ENCODE results near the gene AAK1. TPM values are rescaled to one million over a fixed set of nuclear protein-coding genes. Genes with fewer than 3 reads are reported as not detected.
"Not testable (repeated sequence)": the region's sequence is repeated elsewhere in the genome, so short reads cannot be mapped to it uniquely, and the experiment has no call there.

Gene AAK1
- total RNA-seq, 2 donors from 2014 or later, result 70.7 to 77.3 TPM

- H3K27ac ChIP-seq, result no peak overlapping the region
Observed at GRCh38 chr2:69422198-69422597, 221.3 kb downstream of the AAK1 start.

GRCh38 chr2:69419111-69419510 is 224.4 kb downstream of the AAK1 start:
- H3K4me3 ChIP-seq; H3K27me3 ChIP-seq (replicated peaks; ENCODE audit: insufficient read depth); H3K36me3 ChIP-seq; DNase-seq (ENCODE audit: low spot score); intact Hi-C loops (cut with DNase I); H3K9me3 ChIP-seq; H3K4me1 ChIP-seq (replicated peaks); H3K27ac ChIP-seq: not testable (repeated sequence)
- WGBS, result 92% methylated on average over 7 of the region's 7 CpGs

More at GRCh38 chr2:69422198-69422597, 221.3 kb downstream of the AAK1 start:
- Histone ChIP-seq H3K9me3 (no peaks in the 10 kb centered on the region), H3K27me3 (replicated peaks; ENCODE audit: insufficient read depth) (no peaks in the 10 kb centered on the region), H3K4me3 (no peak overlapping the region), H3K36me3 (no peaks in the 10 kb centered on the region), H3K4me1 (replicated peaks) (no peaks in the 10 kb centered on the region)
- no peak for TF ChIP-seq POLR2AphosphoS5 (IDR thresholded peaks at IDR 0.05)
- DNase-seq (ENCODE audit: low spot score), result no peak
- intact Hi-C loops (cut with DNase I), result no loop called here

DNA sequence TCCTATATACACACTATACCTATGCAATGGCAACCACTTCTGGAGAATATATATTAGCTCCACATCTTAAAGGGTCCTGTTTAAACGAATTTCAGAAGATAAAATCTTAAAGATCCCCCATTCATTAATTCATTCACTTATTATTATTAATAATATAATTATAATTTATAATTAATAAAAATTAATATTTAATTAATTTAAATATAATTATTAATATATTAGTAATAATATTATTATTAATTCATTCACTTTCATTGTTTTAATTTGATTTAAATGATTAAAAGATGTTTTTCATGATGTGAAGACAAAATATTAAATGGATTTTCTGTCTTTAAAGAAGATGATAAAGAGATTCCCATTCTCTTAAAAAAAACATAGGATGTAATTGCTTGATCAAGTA is 227.4 kb downstream of the AAK1 start:
- intact Hi-C loops (cut with DNase I), result no loop called here
- no peak for DNase-seq (ENCODE audit: low spot score)
- H3K9me3 ChIP-seq, result no peaks in the 10 kb centered on the region
- no peak overlapping the region for H3K4me3 ChIP-seq
- no peaks in the 10 kb centered on the region for H3K4me1 ChIP-seq (replicated peaks)
- no peaks in the 10 kb centered on the region for H3K36me3 ChIP-seq
- no peak for TF ChIP-seq POLR2AphosphoS5 (IDR thresholded peaks at IDR 0.05)
- no peak for TF ChIP-seq POLR2A (IDR thresholded peaks at IDR 0.05)
- no peak for TF ChIP-seq CTCF (IDR thresholded peaks at IDR 0.05)
- no peaks in the 10 kb centered on the region for H3K27me3 ChIP-seq (replicated peaks; ENCODE audit: insufficient read depth)
- no peak overlapping the region for H3K27ac ChIP-seq
- whole genome bisulfite sequencing, result 72% methylated on average over 1 of the region's 1 CpG

Small RNA genes lying within 50 kb of the gene (small RNA-seq; reads per million reads assigned to genes)
- gene RN7SL604P (0 reads per million in 2 donors), gene SNORA36C (0 reads per million in 2 donors)

Other genes with a start within 250 kb of the AAK1 start
- gene NFU1, start 206.3 kb downstream of the AAK1 start, total RNA-seq, result 10 to 100 TPM; 33.4 to 42.0 TPM
- 10 to 100 TPM; 37.7 to 40.1 TPM for gene ANXA4, start 98.4 kb upstream of the AAK1 start, total RNA-seq
- gene GMCL1, start 185.9 kb upstream of the AAK1 start, total RNA-seq, result 10 to 100 TPM; 16.4 to 23.6 TPM

Measured in prostate gland (tissue), 2 donors.